Measurements from ENCODE around the gene TMEM132C. TPM values are rescaled to one million over a fixed set of nuclear protein-coding genes. Genes with fewer than 3 reads are reported as not detected.

TMEM132C gene
- total RNA-seq, 1 experiment from 2014 or later: not detected

DNA sequence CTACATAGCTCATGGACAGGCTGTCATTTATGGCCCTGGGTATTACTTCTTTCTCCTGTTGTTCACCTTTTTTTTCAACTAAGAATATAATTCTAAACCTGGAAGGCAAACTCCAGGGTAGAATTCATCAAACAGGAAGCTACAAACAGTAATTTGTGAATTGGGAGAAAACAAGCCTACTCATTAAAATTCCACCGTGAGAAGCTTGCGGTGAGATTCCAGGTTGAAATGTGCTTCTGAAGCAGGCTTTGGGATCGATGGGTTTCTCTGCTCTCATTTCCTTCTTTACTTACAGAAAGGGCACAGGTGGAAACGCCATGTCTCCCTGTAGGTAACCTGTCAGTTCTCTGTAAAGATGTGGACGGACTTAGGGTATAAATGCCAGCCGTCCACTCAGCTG is 257.5 kb downstream of the TMEM132C start:
- Mint-ChIP-seq H3K4me1 (ENCODE audit: insufficient read depth, unreplicated experiment) (no peaks in the 10 kb centered on the region), H3K27ac (ENCODE audit: low read depth, unreplicated experiment) (no peak overlapping the region), H3K4me3 (ENCODE audit: unreplicated experiment) (no peak overlapping the region), H3K27me3 (ENCODE audit: insufficient read depth, unreplicated experiment) (no peaks in the 10 kb centered on the region), H3K36me3 (ENCODE audit: insufficient read depth, unreplicated experiment) (no peaks in the 10 kb centered on the region), H3K9me3 (ENCODE audit: unreplicated experiment) (peaks cover 45% of the 10 kb centered on the region)
- DNase-seq (ENCODE audit: unreplicated experiment): no peak
- TF ChIP-seq, protein P1, sequence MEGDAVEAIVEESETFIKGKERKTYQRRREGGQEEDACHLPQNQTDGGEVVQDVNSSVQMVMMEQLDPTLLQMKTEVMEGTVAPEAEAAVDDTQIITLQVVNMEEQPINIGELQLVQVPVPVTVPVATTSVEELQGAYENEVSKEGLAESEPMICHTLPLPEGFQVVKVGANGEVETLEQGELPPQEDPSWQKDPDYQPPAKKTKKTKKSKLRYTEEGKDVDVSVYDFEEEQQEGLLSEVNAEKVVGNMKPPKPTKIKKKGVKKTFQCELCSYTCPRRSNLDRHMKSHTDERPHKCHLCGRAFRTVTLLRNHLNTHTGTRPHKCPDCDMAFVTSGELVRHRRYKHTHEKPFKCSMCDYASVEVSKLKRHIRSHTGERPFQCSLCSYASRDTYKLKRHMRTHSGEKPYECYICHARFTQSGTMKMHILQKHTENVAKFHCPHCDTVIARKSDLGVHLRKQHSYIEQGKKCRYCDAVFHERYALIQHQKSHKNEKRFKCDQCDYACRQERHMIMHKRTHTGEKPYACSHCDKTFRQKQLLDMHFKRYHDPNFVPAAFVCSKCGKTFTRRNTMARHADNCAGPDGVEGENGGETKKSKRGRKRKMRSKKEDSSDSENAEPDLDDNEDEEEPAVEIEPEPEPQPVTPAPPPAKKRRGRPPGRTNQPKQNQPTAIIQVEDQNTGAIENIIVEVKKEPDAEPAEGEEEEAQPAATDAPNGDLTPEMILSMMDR (IDR thresholded peaks at IDR 0.05; ENCODE audit: unreplicated experiment): no peak
- POLR2A ChIA-PET: no interaction called here
- intact Hi-C loops (cut with micrococcal nuclease): no loop called here
- CTCF ChIA-PET: interaction anchor here (0.7 kb wide), 1 partner anchor 835 kb away, joined by 5 read pairs; no protein-coding TSS in a partner anchor
- BruUV-seq (replicated peaks): no TSS peak

DNA sequence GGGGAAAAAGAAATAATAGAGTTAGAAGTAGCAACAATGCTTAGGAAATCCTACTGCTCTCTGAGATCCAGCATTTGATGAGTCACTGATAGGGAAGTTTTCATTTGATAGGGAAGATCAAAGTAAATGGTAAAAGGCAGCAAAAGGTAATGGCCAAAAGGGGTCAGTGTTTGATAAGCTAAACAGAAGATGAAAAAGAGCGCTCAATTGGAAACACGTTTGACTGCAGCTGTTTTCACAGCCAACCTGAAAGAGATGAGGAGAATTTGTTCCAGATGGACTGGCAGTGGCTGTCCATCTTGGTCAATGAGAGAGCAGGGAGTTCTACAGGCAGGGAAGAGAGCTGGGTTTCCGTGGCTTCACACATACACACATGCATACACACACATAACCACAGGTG is 264.2 kb downstream of the TMEM132C start:
- no TSS peak for BruUV-seq (replicated peaks)
- H3K9me3 Mint-ChIP-seq (ENCODE audit: unreplicated experiment): peaks cover 31% of the 10 kb centered on the region
- H3K36me3 Mint-ChIP-seq (ENCODE audit: insufficient read depth, unreplicated experiment): no peaks in the 10 kb centered on the region
- no peak overlapping the region for H3K27ac Mint-ChIP-seq (ENCODE audit: low read depth, unreplicated experiment)
- H3K27me3 Mint-ChIP-seq (ENCODE audit: insufficient read depth, unreplicated experiment): no peaks in the 10 kb centered on the region
- intact Hi-C loops (cut with micrococcal nuclease): no loop called here
- no peak overlapping the region for H3K4me3 Mint-ChIP-seq (ENCODE audit: unreplicated experiment)
- TF ChIP-seq, protein P1 (IDR thresholded peaks at IDR 0.05; ENCODE audit: unreplicated experiment): no peak
- ChIA-PET CTCF (no interaction called here), POLR2A (no interaction called here)
- H3K4me1 Mint-ChIP-seq (ENCODE audit: insufficient read depth, unreplicated experiment): no peaks in the 10 kb centered on the region
- DNase-seq (ENCODE audit: unreplicated experiment): no peak

DNA sequence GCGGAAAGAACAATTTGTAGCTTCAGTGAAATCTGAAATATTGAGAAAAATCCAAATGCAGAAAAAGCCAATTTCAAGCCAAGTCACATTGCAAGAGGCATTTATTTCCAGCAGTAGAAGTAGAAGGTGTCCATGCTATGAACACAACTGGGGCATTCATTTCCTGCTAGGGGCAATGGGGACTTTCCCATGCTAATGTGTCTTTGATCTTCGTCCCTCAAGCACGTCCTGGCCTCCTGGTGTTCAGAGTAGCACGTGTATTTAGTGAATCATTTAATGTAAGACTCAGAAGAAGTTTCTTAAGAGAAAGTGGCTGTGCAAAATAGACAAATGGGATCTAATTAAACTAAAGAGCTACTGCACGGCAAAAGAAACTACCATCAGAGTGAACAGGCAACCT is 267.9 kb downstream of the TMEM132C start:
- peaks cover 43% of the 10 kb centered on the region for H3K9me3 Mint-ChIP-seq (ENCODE audit: unreplicated experiment)
- no peaks in the 10 kb centered on the region for H3K36me3 Mint-ChIP-seq (ENCODE audit: insufficient read depth, unreplicated experiment)
- BruUV-seq (replicated peaks): no TSS peak

DNA sequence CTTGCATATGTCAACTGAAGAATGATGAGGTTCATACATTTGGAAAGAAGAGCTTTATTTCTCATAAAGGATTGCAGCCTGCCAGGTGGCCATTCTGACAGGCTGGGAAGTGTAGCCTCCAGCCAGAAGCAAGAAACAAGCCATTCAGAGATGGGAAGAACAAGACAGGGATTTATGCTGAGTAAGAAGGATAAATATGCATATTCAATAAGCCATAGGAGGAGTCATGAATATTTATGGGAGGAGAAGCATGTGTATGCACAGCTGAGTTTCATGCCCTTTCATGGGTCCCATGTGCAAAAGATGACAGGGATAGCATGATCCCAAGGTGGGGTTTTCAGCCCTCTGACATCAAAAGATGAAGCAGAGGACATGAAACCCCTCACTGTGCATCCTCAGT is 269.8 kb downstream of the TMEM132C start:
- Mint-ChIP-seq H3K9me3 (ENCODE audit: unreplicated experiment) (peaks cover 45% of the 10 kb centered on the region), H3K36me3 (ENCODE audit: insufficient read depth, unreplicated experiment) (no peaks in the 10 kb centered on the region), H3K4me1 (ENCODE audit: insufficient read depth, unreplicated experiment) (no peaks in the 10 kb centered on the region), H3K27ac (ENCODE audit: low read depth, unreplicated experiment) (no peak overlapping the region), H3K27me3 (ENCODE audit: insufficient read depth, unreplicated experiment) (no peaks in the 10 kb centered on the region), H3K4me3 (ENCODE audit: unreplicated experiment) (no peak overlapping the region)
- ChIA-PET CTCF (no interaction called here), POLR2A (no interaction called here)
- BruUV-seq (replicated peaks): no TSS peak
- TF ChIP-seq, protein P1 (IDR thresholded peaks at IDR 0.05; ENCODE audit: unreplicated experiment): no peak
- intact Hi-C loops (cut with micrococcal nuclease): no loop called here
- DNase-seq (ENCODE audit: unreplicated experiment): no peak

More for the DNA sequence above, 267.9 kb downstream of the TMEM132C start:
- no peak overlapping the region for H3K27ac Mint-ChIP-seq (ENCODE audit: low read depth, unreplicated experiment)
- no peaks in the 10 kb centered on the region for H3K27me3 Mint-ChIP-seq (ENCODE audit: insufficient read depth, unreplicated experiment)
- intact Hi-C loops (cut with micrococcal nuclease): no loop called here
- no peak overlapping the region for H3K4me3 Mint-ChIP-seq (ENCODE audit: unreplicated experiment)
- DNase-seq (ENCODE audit: unreplicated experiment): no peak
- no peaks in the 10 kb centered on the region for H3K4me1 Mint-ChIP-seq (ENCODE audit: insufficient read depth, unreplicated experiment)
- ChIA-PET POLR2A (no interaction called here), CTCF (interaction anchor here (0.6 kb wide), 1 partner anchor 1491 kb away, joined by 3 read pairs; no protein-coding TSS in a partner anchor)
- TF ChIP-seq, protein P1 (IDR thresholded peaks at IDR 0.05; ENCODE audit: unreplicated experiment): no peak
